Tibial artery (tissue), 4 donors: Measurements from ENCODE around the gene OPCML.

Source experiments
- DNase-seq, 2 donors: peaks; one replicate each; pipeline ENCODE4 v3.0.0-alpha.2; 2019
- H3K27ac ChIP-seq, 2 donors: fragments of 200-600 bp; sonication (generic) in 1 of 2; 1 replicate in 1 of 2; 2 replicates in 1 of 2; pipeline ENCODE4 v1.5.1; 2018 to 2019; ENCODE audit warnings: mild to moderate bottlenecking in 1 of 2
- H3K27me3 ChIP-seq, 2 donors: fragments of 200-600 bp; sonication (generic) in 1 of 2; one replicate each; pipeline versions ENCODE4 v1.5.1 to v1.6.0; 2016 to 2019
- H3K36me3 ChIP-seq, 3 donors: fragments of 200-600 bp; sonication (generic) in 2 of 3; one replicate each; pipeline ENCODE4 v1.5.1; 2016 to 2019; ENCODE audit warnings: mild to moderate bottlenecking in 2 of 3
- H3K4me1 ChIP-seq, 4 donors: fragments of 200-600 bp; sonication (generic) in 2 of 4; 1 replicate in 3 of 4; 2 replicates in 1 of 4; pipeline ENCODE4 v1.5.1; 2016 to 2019
- H3K4me3 ChIP-seq, 2 donors: fragments of 200-600 bp; sonication (generic) in 1 of 2; 1 replicate in 1 of 2; 2 replicates in 1 of 2; pipeline ENCODE4 v1.5.1; 2018 to 2019; ENCODE audit warnings: mild to moderate bottlenecking in 2 of 2
- H3K9me3 ChIP-seq, 3 donors: fragments of 200-600 bp; sonication (generic) in 1 of 3; one replicate each; pipeline ENCODE4 v1.5.1; 2016 to 2019
- intact Hi-C: fragments of 100-400 bp; cut with DNase I; formaldehyde crosslinking; loops from one replicate; pipeline ENCODE4 v1.15.0; 2023; ENCODE audit warnings: low total_unique reads
- TF ChIP-seq, protein P1 (sequence below), 2 experiments: fragments of 200-600 bp in 1 of 2; fragments of 450-650 bp in 1 of 2; IDR thresholded peaks; one replicate each; pipeline ENCODE4 v1.5.1; 2017 to 2019; ENCODE audit warnings: antibody characterized with exemption in 2 of 2, mild to moderate bottlenecking in 1 of 2, moderate library complexity in 1 of 2

OPCML gene

DNA sequence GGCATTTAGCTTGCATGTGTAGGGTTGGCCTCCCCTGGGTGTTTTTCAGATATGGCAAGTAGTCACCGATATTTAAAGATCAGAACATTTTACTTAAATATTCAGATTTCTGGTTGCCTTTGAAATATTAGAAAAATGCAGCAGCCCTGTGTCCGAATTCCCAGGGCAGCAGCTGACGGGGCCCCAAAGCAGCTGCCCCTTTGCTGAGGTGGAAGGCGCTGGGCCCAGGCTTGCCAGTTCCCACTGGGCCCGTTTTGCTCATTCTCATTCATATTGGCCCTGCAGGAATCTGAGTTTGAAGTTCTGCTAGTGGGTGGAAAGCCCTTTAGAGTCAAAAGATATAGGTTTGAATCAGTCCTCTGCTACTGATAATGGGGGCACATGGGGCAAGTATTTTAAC, 692.1 kb downstream of the OPCML start:
- TF ChIP-seq, protein P1, sequence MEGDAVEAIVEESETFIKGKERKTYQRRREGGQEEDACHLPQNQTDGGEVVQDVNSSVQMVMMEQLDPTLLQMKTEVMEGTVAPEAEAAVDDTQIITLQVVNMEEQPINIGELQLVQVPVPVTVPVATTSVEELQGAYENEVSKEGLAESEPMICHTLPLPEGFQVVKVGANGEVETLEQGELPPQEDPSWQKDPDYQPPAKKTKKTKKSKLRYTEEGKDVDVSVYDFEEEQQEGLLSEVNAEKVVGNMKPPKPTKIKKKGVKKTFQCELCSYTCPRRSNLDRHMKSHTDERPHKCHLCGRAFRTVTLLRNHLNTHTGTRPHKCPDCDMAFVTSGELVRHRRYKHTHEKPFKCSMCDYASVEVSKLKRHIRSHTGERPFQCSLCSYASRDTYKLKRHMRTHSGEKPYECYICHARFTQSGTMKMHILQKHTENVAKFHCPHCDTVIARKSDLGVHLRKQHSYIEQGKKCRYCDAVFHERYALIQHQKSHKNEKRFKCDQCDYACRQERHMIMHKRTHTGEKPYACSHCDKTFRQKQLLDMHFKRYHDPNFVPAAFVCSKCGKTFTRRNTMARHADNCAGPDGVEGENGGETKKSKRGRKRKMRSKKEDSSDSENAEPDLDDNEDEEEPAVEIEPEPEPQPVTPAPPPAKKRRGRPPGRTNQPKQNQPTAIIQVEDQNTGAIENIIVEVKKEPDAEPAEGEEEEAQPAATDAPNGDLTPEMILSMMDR (IDR thresholded peaks at IDR 0.05): no peak
- no peaks in the 10 kb centered on the region for H3K9me3 ChIP-seq
- H3K36me3 ChIP-seq: no peaks in the 10 kb centered on the region
- H3K27me3 ChIP-seq: no peaks in the 10 kb centered on the region
- H3K4me1 ChIP-seq: no peaks in the 10 kb centered on the region
- intact Hi-C loops: no loop called here
- no peak overlapping the region for H3K4me3 ChIP-seq
- H3K27ac ChIP-seq: no peak overlapping the region
- DNase-seq: no peak

DNA sequence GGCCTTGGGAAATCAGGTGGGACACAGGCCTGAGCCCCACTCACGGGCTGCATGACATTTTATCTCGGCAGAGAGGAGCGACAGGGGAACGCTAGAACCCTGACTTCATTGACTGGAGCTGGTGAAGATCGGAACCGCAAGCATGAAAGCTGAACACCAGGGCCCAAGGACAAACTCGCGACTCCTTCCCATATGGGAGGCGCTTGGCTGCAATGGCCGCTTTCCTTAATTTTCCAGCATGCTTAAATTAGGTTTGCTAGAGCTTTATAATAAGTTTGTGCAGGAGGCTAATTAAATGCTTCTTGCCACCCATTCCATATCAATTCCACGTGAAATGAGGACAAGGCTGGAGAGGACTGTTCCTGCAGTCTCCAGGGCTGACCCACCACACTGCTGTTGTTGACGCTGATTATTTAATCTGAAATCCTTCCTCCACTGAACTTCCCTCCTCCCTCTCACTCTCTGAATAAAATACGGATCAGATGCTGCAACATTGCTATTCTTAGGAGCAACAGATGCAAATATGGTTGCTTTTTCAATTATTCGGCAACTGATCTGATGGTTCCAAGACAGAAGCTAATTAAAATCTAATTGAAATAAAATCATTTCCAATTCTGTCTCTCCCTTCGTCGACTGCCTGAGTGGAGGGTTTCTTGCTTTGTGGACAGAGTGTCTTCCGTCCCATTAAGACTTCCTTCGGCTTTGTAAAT, 692.9 kb downstream of the OPCML start:
- intact Hi-C loops: no loop called here
- TF ChIP-seq, protein P1 (IDR thresholded peaks at IDR 0.05): no peak
- no peaks in the 10 kb centered on the region for H3K4me1 ChIP-seq

DNA sequence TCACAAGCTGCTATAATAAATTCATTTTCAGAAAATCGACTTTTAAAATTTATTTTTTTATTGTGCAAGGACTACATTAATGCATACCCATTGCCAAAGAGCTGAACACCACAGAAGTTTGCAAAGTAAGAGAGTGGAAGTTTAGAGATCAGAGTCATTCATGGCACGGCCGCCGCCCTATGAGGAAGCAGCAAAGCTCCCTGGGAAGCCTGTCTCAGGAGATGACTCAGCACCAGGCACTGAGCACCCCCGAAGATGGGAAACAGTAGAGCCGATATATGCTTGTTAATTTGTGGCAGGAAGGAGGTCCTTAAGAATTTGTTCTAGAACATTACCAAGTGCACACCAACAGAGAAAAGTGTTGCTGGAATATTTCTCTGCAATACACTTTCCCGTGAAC, 693.7 kb downstream of the OPCML start:
- intact Hi-C loops: no loop called here
- TF ChIP-seq, protein P1 (IDR thresholded peaks at IDR 0.05): no peak
- no peak for DNase-seq
- Histone ChIP-seq H3K36me3 (no peaks in the 10 kb centered on the region), H3K27ac (no peak overlapping the region), H3K4me1 (no peaks in the 10 kb centered on the region), H3K4me3 (no peak overlapping the region), H3K9me3 (no peaks in the 10 kb centered on the region), H3K27me3 (no peaks in the 10 kb centered on the region)

More for the DNA sequence above, 692.9 kb downstream of the OPCML start:
- H3K36me3 ChIP-seq: no peaks in the 10 kb centered on the region
- H3K4me3 ChIP-seq: no peak overlapping the region
- H3K27ac ChIP-seq: no peak overlapping the region
- DNase-seq: no peak
- no peaks in the 10 kb centered on the region for H3K27me3 ChIP-seq
- H3K9me3 ChIP-seq: no peaks in the 10 kb centered on the region

DNA sequence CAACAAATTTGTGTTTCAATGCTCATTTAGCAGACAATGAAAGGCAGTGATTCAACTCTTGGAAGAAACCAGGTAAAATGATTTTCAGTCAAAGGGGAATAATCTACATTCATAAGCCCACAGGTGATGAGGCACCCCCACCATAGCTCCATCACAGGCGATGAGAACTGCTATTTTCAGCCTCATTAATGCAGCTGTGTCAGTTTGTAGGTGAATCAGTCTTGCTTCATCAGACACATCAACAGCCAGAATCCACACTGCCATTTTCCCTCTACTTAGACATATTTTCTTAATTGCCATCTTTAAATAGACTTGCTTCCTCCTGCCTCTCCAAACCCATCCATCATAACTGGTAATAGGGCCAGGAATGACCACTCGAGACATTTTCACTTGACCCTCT, 701.0 kb downstream of the OPCML start:
- Histone ChIP-seq H3K27ac (no peak overlapping the region), H3K4me1 (no peaks in the 10 kb centered on the region), H3K36me3 (no peaks in the 10 kb centered on the region), H3K27me3 (no peaks in the 10 kb centered on the region), H3K4me3 (no peak overlapping the region), H3K9me3 (no peaks in the 10 kb centered on the region)
- DNase-seq: no peak
- TF ChIP-seq, protein P1 (IDR thresholded peaks at IDR 0.05): no peak
- intact Hi-C loops: no loop called here

DNA sequence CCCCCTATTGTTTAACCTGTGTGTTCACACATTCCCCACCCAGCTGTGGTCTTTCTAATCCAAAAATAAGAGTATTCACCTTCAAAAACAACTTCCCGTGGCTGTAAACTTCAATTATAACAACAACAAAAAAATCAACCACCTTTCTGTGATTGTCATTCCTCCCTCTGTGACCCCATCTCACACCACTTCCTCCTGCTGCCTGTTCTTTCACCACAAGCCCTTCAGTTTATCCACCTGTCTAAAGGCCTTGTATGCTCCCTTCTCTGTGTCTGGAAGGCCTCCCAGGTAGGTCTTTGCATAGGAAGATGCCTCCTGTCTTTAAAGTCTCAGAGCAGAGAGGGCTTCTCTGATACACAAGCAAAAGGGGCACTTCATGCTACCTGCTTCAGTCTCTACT, 707.7 kb downstream of the OPCML start:
- Histone ChIP-seq H3K36me3 (no peaks in the 10 kb centered on the region), H3K9me3 (no peaks in the 10 kb centered on the region), H3K27ac (no peak overlapping the region), H3K27me3 (no peaks in the 10 kb centered on the region), H3K4me1 (no peaks in the 10 kb centered on the region), H3K4me3 (no peak overlapping the region)
- intact Hi-C loops: no loop called here
- no peak for DNase-seq
- TF ChIP-seq, protein P1 (IDR thresholded peaks at IDR 0.05): no peak

DNA sequence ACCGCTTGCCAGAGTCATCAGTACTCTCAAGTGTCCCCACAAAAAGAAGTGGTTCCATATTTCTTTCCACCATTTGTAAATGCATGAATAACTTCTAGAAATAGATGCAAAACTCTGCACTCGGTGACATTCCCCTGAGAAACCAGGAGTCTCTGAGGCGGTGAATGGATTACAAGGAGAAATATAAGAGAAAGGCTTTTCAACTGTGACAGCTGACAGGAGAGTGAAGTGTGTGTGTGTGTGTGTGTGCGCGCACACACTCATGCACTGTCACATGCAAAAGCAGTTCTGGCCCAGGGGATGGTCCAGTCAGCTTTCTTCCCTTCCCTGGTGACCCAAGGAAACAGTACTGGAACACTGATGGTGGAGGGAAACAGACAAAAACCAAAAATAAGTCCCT, 710.0 kb downstream of the OPCML start:
- TF ChIP-seq, protein P1 (IDR thresholded peaks at IDR 0.05): no peak
- Histone ChIP-seq H3K27ac (no peak overlapping the region), H3K4me3 (no peak overlapping the region), H3K9me3 (no peaks in the 10 kb centered on the region), H3K27me3 (no peaks in the 10 kb centered on the region), H3K36me3 (no peaks in the 10 kb centered on the region), H3K4me1 (no peaks in the 10 kb centered on the region)
- no peak for DNase-seq
- intact Hi-C loops: no loop called here
